ENCODE data around the gene ELOVL6. TPM values are rescaled to one million over a fixed set of nuclear protein-coding genes. Genes with fewer than 3 reads are reported as not detected.

Gene ELOVL6
- total and polyA plus RNA-seq, 2 donors (not counting 1 experiment from before 2014, with no cell fraction given): 15.0 to 43.4 TPM

DNA sequence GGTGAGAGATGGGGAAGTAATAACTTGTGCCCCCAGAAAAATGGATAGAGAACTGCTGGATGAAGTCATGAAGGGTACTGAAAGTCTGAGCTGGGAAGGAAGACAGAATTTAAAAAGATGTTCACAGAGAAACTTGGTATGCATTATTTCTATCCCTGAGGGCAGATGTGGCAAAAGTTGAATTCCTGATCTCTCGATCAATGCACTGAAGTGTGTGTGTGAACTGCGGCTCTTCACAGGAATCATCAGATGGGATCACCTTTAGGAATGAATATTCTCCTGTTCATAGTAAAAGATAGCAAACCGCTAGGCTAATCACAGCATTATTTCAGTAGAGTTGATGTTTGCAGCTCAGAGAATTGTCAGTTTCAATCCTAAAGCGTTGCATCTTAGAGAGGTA, 86.4 kb downstream of the ELOVL6 start:
- H3K9me3 ChIP-seq (ENCODE audit: control insufficient read depth, insufficient read depth, low read depth, low read length): no peaks in the 10 kb centered on the region
- no peak overlapping the region for H3K4me3 ChIP-seq (replicated peaks in 1 of 4; ENCODE audit: control extremely low read depth in 1 of 4, insufficient read depth in 1 of 4, low read depth in 3 of 4, low read length in 4 of 4)
- H3K4me1 ChIP-seq (ENCODE audit: control insufficient read depth, extremely low read depth, insufficient read depth, low read length): peaks cover 2% of the 10 kb centered on the region
- no peaks in the 10 kb centered on the region for H3K27me3 ChIP-seq (ENCODE audit: control insufficient read depth, insufficient read depth, low read length)
- no peak overlapping the region for H2AFZ ChIP-seq (ENCODE audit: low read length)
- no peaks in the 10 kb centered on the region for H4K20me1 ChIP-seq (ENCODE audit: control insufficient read depth, extremely low read depth, insufficient read depth, low read length)
- no peak for DNase-seq (ENCODE audit: low read depth in 2 of 2)
- no peaks in the 10 kb centered on the region for H3K36me3 ChIP-seq (ENCODE audit: control insufficient read depth, insufficient read depth, low read length)
- no peaks in the 10 kb centered on the region for H3K79me2 ChIP-seq (ENCODE audit: control insufficient read depth, insufficient read depth, low read length)
- no peak overlapping the region for H3K27ac ChIP-seq (ENCODE audit: insufficient read depth, low read length)
- no peak overlapping the region for H3K9ac ChIP-seq (ENCODE audit: insufficient read depth, low read length)
- TF ChIP-seq, protein P1, sequence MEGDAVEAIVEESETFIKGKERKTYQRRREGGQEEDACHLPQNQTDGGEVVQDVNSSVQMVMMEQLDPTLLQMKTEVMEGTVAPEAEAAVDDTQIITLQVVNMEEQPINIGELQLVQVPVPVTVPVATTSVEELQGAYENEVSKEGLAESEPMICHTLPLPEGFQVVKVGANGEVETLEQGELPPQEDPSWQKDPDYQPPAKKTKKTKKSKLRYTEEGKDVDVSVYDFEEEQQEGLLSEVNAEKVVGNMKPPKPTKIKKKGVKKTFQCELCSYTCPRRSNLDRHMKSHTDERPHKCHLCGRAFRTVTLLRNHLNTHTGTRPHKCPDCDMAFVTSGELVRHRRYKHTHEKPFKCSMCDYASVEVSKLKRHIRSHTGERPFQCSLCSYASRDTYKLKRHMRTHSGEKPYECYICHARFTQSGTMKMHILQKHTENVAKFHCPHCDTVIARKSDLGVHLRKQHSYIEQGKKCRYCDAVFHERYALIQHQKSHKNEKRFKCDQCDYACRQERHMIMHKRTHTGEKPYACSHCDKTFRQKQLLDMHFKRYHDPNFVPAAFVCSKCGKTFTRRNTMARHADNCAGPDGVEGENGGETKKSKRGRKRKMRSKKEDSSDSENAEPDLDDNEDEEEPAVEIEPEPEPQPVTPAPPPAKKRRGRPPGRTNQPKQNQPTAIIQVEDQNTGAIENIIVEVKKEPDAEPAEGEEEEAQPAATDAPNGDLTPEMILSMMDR (conservative IDR thresholded peaks at IDR 0.05 in 1 of 2, IDR thresholded peaks at IDR 0.05 in 1 of 2; ENCODE audit: low read depth in 1 of 2, low read length in 2 of 2): no peak
- no peak for TF ChIP-seq EZH2 (IDR thresholded peaks at IDR 0.05; ENCODE audit: low read length, missing control alignments)
- H3K4me2 ChIP-seq (ENCODE audit: extremely low read depth, insufficient read depth, low read length): no peak overlapping the region

DNA sequence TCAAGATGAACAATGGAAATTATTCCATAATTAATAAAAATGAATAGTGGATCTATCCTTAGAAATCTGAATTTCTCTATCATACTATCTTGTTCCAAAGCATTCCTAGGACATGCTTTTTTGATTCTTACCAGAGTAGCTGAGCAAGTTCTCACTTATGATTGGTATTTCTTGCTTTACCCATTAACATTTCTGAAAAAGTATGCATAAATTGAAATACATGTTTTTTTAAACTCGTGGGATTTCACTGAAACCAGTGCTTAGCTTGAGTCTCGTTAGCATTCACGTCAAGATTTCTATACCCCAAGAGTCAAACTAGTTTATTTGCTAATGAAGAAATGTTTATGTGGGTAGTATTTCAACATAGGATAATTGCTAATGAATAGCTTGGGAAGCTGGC, 89.0 kb downstream of the ELOVL6 start:
- peak in 1 of 2 donors; percentile 57 for DNase-seq (ENCODE audit: low read depth in 2 of 2)
- no peaks in the 10 kb centered on the region for H3K27me3 ChIP-seq (ENCODE audit: control insufficient read depth, insufficient read depth, low read length)

DNA sequence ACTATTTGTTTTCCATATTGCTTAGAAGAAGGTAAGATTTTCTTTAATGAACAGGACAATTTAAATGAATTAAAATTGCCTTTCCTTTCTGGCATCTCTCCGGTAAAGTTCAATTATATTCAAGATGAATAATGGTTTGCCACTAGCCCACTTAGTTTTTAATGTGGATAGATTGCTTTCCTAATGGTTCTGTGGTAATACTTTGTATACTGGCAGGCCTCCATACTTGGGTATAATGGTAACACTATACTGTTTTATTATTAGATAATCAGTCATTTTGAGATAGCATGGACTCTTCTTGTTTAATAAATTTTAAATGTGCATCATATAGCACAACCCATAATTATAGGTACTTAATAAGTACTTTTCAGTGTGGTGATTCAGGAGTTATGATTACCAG, 89.5 kb downstream of the ELOVL6 start:
- Histone ChIP-seq H3K79me2 (ENCODE audit: control insufficient read depth, insufficient read depth, low read length) (no peaks in the 10 kb centered on the region), H3K36me3 (ENCODE audit: control insufficient read depth, insufficient read depth, low read length) (no peaks in the 10 kb centered on the region), H4K20me1 (ENCODE audit: control insufficient read depth, extremely low read depth, insufficient read depth, low read length) (no peaks in the 10 kb centered on the region), H3K4me2 (ENCODE audit: extremely low read depth, insufficient read depth, low read length) (no peak overlapping the region), H3K9ac (ENCODE audit: insufficient read depth, low read length) (no peak overlapping the region), H3K4me1 (ENCODE audit: control insufficient read depth, extremely low read depth, insufficient read depth, low read length) (peaks cover 3% of the 10 kb centered on the region), H3K9me3 (ENCODE audit: control insufficient read depth, insufficient read depth, low read depth, low read length) (no peaks in the 10 kb centered on the region), H2AFZ (ENCODE audit: low read length) (no peak overlapping the region), H3K27me3 (ENCODE audit: control insufficient read depth, insufficient read depth, low read length) (no peaks in the 10 kb centered on the region), H3K27ac (ENCODE audit: insufficient read depth, low read length) (no peak overlapping the region), H3K4me3 (replicated peaks in 1 of 4; ENCODE audit: control extremely low read depth in 1 of 4, insufficient read depth in 1 of 4, low read depth in 3 of 4, low read length in 4 of 4) (no peak overlapping the region)
- no peak for DNase-seq (ENCODE audit: low read depth in 2 of 2)
- TF ChIP-seq EZH2 (IDR thresholded peaks at IDR 0.05; ENCODE audit: low read length, missing control alignments): no peak
- TF ChIP-seq, protein P1 (conservative IDR thresholded peaks at IDR 0.05 in 1 of 2, IDR thresholded peaks at IDR 0.05 in 1 of 2; ENCODE audit: low read depth in 1 of 2, low read length in 2 of 2): no peak

More for the DNA sequence above, 89.0 kb downstream of the ELOVL6 start:
- H3K4me2 ChIP-seq (ENCODE audit: extremely low read depth, insufficient read depth, low read length): no peak overlapping the region
- peaks cover 3% of the 10 kb centered on the region for H3K4me1 ChIP-seq (ENCODE audit: control insufficient read depth, extremely low read depth, insufficient read depth, low read length)
- H2AFZ ChIP-seq (ENCODE audit: low read length): no peak overlapping the region
- H3K4me3 ChIP-seq (replicated peaks in 1 of 4; ENCODE audit: control extremely low read depth in 1 of 4, insufficient read depth in 1 of 4, low read depth in 3 of 4, low read length in 4 of 4): no peak overlapping the region
- no peaks in the 10 kb centered on the region for H4K20me1 ChIP-seq (ENCODE audit: control insufficient read depth, extremely low read depth, insufficient read depth, low read length)
- TF ChIP-seq EZH2 (IDR thresholded peaks at IDR 0.05; ENCODE audit: low read length, missing control alignments): no peak
- TF ChIP-seq, protein P1 (conservative IDR thresholded peaks at IDR 0.05 in 1 of 2, IDR thresholded peaks at IDR 0.05 in 1 of 2; ENCODE audit: low read depth in 1 of 2, low read length in 2 of 2): no peak
- no peaks in the 10 kb centered on the region for H3K36me3 ChIP-seq (ENCODE audit: control insufficient read depth, insufficient read depth, low read length)
- no peak overlapping the region for H3K27ac ChIP-seq (ENCODE audit: insufficient read depth, low read length)
- H3K9ac ChIP-seq (ENCODE audit: insufficient read depth, low read length): no peak overlapping the region
- H3K79me2 ChIP-seq (ENCODE audit: control insufficient read depth, insufficient read depth, low read length): no peaks in the 10 kb centered on the region
- no peaks in the 10 kb centered on the region for H3K9me3 ChIP-seq (ENCODE audit: control insufficient read depth, insufficient read depth, low read depth, low read length)
